ENCODE measurements around the gene FAM168A.

FAM168A gene

GRCh38 chr11:73554671-73555320, 43.1 kb downstream of the FAM168A start:
- no peak for DNase-seq

- DNase-seq, result no peak
Observed at GRCh38 chr11:73553266-73553665, 44.6 kb downstream of the FAM168A start.

- no peak for DNase-seq
Observed at GRCh38 chr11:73551677-73552076, 46.2 kb downstream of the FAM168A start.

GRCh38 chr11:73549376-73549775, 48.5 kb downstream of the FAM168A start:
- DNase-seq, result no peak

- no peak for DNase-seq
Observed at GRCh38 chr11:73547706-73548595, 50.0 kb downstream of the FAM168A start.

GRCh38 chr11:73542175-73542574, 55.7 kb downstream of the FAM168A start:
- no peak for DNase-seq

GRCh38 chr11:73539506-73540084, 58.3 kb downstream of the FAM168A start:
- no peak for DNase-seq

GRCh38 chr11:73538381-73538872, 59.5 kb downstream of the FAM168A start:
- DNase-seq, result peak; percentile 14

GRCh38 chr11:73537969-73538368, 59.9 kb downstream of the FAM168A start:
- no peak for DNase-seq

- no peak for DNase-seq
Observed at GRCh38 chr11:73536961-73537360, 61.0 kb downstream of the FAM168A start.

GRCh38 chr11:73532310-73532709, 65.6 kb downstream of the FAM168A start:
- DNase-seq, result no peak

- DNase-seq, result no peak
Observed at GRCh38 chr11:73531386-73531785, 66.5 kb downstream of the FAM168A start.

GRCh38 chr11:73530109-73530508, 67.8 kb downstream of the FAM168A start:
- DNase-seq, result no peak

- DNase-seq, result no peak
Observed at GRCh38 chr11:73529204-73529530, 68.7 kb downstream of the FAM168A start.

- DNase-seq, result no peak
Observed at GRCh38 chr11:73528483-73529203, 69.3 kb downstream of the FAM168A start.

- no peak for DNase-seq
Observed at GRCh38 chr11:73528013-73528412, 69.9 kb downstream of the FAM168A start.

- DNase-seq, result no peak
Observed at GRCh38 chr11:73525611-73526010, 72.3 kb downstream of the FAM168A start.

- no peak for DNase-seq
Observed at GRCh38 chr11:73524774-73525173, 73.1 kb downstream of the FAM168A start.

- no peak for DNase-seq
Observed at GRCh38 chr11:73521621-73522020, 76.3 kb downstream of the FAM168A start.

- DNase-seq, result no peak
Observed at GRCh38 chr11:73520353-73521061, 77.4 kb downstream of the FAM168A start.

- no peak for DNase-seq
Observed at GRCh38 chr11:73519266-73519665, 78.6 kb downstream of the FAM168A start.

GRCh38 chr11:73518195-73518594, 79.7 kb downstream of the FAM168A start:
- DNase-seq, result no peak

- DNase-seq, result no peak
Observed at GRCh38 chr11:73516080-73516479, 81.8 kb downstream of the FAM168A start.

Measured in CD4-positive, alpha-beta T cell treated with Interleukin-17A for 1 hour (primary cell).